ENCODE data around the gene CSF2RB.

The CSF2RB gene

GRCh38 chr22:36976606-36977005, 63.2 kb downstream of the CSF2RB start:
- no peak for DNase-seq (ENCODE audit: low read depth in 2 of 2)
- no peak for TF ChIP-seq CTCF (IDR thresholded peaks at IDR 0.05; ENCODE audit: low read depth, low read length)
- no peak overlapping the region for H3K4me3 ChIP-seq (replicated peaks in 1 of 2; ENCODE audit: low read depth in 2 of 2, low read length in 2 of 2)

GRCh38 chr22:36977401-36977861, 64.0 kb downstream of the CSF2RB start:
- peak; percentile 25 to 31 for DNase-seq (ENCODE audit: low read depth in 2 of 2)
- H3K4me3 ChIP-seq (replicated peaks in 1 of 2; ENCODE audit: low read depth in 2 of 2, low read length in 2 of 2): peak overlapping the region; percentile 19 to 40
- TF ChIP-seq CTCF (IDR thresholded peaks at IDR 0.05; ENCODE audit: low read depth, low read length): peak; percentile 26

GRCh38 chr22:36977947-36978660, 64.7 kb downstream of the CSF2RB start:
- peak; percentile 85 to 89 for DNase-seq (ENCODE audit: low read depth in 2 of 2)
- peak overlapping the region; percentile 19 to 40 for H3K4me3 ChIP-seq (replicated peaks in 1 of 2; ENCODE audit: low read depth in 2 of 2, low read length in 2 of 2)
- peak; percentile 84 for TF ChIP-seq CTCF (IDR thresholded peaks at IDR 0.05; ENCODE audit: low read depth, low read length)

GRCh38 chr22:36979016-36979910, 65.8 kb downstream of the CSF2RB start:
- H3K4me3 ChIP-seq (replicated peaks in 1 of 2; ENCODE audit: low read depth in 2 of 2, low read length in 2 of 2): no peak overlapping the region
- DNase-seq (ENCODE audit: low read depth in 2 of 2): no peak
- no peak for TF ChIP-seq CTCF (IDR thresholded peaks at IDR 0.05; ENCODE audit: low read depth, low read length)

- TF ChIP-seq CTCF (IDR thresholded peaks at IDR 0.05; ENCODE audit: low read depth, low read length): no peak
- H3K4me3 ChIP-seq (replicated peaks in 1 of 2; ENCODE audit: low read depth in 2 of 2, low read length in 2 of 2): no peak overlapping the region
Observed at GRCh38 chr22:36981247-36981775, 67.9 kb downstream of the CSF2RB start.

GRCh38 chr22:36982136-36982535, 68.7 kb downstream of the CSF2RB start:
- DNase-seq (ENCODE audit: low read depth in 2 of 2): no peak
- no peak for TF ChIP-seq CTCF (IDR thresholded peaks at IDR 0.05; ENCODE audit: low read depth, low read length)
- H3K4me3 ChIP-seq (replicated peaks in 1 of 2; ENCODE audit: low read depth in 2 of 2, low read length in 2 of 2): no peak overlapping the region

More at GRCh38 chr22:36981247-36981775, 67.9 kb downstream of the CSF2RB start:
- DNase-seq (ENCODE audit: low read depth in 2 of 2): no peak
